ENCODE data around the gene AMPD1.

AMPD1 gene

DNA sequence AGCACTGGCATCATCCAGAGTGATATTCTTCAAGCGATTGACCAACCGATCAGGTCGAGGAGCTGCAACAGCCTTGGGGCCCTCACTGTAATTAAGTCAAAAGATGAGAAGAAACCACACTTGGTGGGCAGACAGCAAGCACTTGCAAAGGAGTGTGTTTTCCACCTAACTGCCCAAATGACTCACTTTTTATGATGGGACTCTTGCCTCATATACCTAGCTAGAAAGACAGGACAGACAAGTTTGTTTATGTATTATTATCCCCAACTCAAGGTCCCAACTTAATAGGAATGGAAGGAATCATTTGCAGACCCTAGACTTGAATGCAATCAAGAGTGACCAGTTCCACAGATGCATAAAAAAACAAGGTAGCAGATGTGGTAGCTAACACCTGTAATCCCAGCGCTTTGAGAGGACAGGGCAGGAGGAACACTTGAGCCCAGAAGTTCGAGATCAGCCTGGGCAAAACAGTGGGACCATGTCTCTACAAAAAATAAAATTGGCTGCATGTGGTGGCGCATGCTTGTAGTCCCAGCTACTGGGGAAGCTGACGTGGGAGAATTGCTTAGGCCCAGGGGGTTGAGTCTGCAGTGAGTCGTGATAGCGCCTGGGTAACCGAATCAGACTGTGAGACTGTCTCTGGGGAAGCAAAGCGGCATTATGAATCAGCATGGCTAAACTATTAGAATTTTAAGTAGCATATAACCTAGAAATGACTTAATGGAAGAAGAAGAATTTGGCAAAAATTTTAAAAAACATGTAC is 23.5 kb upstream of the AMPD1 start:
- TF ChIP-seq, protein P1, sequence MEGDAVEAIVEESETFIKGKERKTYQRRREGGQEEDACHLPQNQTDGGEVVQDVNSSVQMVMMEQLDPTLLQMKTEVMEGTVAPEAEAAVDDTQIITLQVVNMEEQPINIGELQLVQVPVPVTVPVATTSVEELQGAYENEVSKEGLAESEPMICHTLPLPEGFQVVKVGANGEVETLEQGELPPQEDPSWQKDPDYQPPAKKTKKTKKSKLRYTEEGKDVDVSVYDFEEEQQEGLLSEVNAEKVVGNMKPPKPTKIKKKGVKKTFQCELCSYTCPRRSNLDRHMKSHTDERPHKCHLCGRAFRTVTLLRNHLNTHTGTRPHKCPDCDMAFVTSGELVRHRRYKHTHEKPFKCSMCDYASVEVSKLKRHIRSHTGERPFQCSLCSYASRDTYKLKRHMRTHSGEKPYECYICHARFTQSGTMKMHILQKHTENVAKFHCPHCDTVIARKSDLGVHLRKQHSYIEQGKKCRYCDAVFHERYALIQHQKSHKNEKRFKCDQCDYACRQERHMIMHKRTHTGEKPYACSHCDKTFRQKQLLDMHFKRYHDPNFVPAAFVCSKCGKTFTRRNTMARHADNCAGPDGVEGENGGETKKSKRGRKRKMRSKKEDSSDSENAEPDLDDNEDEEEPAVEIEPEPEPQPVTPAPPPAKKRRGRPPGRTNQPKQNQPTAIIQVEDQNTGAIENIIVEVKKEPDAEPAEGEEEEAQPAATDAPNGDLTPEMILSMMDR (IDR thresholded peaks at IDR 0.05; ENCODE audit: low read depth, low read length), result no peak
- peak; percentile 56 for DNase-seq (ENCODE audit: low read depth)
- no peak overlapping the region for H3K4me3 ChIP-seq (ENCODE audit: low read depth, low read length)

DNA sequence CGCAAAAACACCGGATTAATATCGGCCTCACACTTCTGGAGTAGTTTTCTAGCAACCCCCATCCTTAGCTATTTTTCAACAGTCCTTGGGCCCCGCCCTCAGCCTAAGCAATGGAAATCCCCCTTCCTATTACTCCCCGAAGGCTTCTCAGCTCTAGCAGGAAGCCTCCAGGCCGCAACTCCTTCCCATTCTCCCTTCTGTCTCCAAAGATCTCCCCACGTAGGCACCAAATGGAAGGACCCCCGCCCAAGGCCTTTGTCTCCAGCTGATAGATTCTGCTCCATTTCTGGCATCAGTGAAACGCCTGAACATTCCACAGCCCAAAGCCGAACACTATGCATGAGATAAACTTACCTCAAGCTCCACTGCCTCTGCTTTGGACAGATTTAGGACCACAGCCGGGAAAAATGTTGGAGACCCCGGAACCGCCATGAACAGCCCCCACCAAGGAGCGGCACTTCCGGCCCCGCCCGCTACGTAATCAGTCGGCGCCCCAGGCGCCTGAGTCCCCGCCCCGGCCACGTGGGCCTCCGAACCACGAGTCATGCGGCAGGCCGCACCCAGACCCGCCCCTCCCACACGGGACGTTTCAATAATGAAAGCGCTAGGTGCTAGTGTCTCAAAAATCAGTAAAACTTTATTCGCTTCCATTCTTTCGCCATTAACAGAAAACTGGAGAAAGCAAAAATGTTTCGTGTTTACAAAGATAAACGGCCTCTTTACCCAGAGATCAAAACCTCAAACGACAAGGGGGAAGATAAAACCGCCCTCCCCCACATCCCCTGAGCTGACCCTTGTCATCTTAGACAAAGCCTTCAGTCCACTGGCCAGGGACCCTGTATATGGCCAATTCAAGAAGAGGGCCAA is 21.2 kb upstream of the AMPD1 start, which contains the start of gene NRAS:
TSS of gene NRAS (minus strand) at position 468 of the 867 bp plus-strand sequence. CDS start 611 bp downstream, outside the sequence.
- peak; percentile 100 for TF ChIP-seq MYC (IDR thresholded peaks at IDR 0.05; ENCODE audit: low read depth, low read length)
- peak; percentile 59 for TF ChIP-seq POLR2A (IDR thresholded peaks at IDR 0.05; ENCODE audit: extremely low read depth, insufficient read length)
- TF ChIP-seq, protein P2, sequence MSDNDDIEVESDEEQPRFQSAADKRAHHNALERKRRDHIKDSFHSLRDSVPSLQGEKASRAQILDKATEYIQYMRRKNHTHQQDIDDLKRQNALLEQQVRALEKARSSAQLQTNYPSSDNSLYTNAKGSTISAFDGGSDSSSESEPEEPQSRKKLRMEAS (IDR thresholded peaks at IDR 0.05; ENCODE audit: low read depth, low read length), result peak; percentile 99
- TF ChIP-seq, protein P1 (IDR thresholded peaks at IDR 0.05; ENCODE audit: low read depth, low read length), result no peak
- peak; percentile 92 for DNase-seq (ENCODE audit: low read depth)
- peak within 1 kb of the TSS; percentile 94 for H3K4me3 ChIP-seq (ENCODE audit: low read depth, low read length)

DNA sequence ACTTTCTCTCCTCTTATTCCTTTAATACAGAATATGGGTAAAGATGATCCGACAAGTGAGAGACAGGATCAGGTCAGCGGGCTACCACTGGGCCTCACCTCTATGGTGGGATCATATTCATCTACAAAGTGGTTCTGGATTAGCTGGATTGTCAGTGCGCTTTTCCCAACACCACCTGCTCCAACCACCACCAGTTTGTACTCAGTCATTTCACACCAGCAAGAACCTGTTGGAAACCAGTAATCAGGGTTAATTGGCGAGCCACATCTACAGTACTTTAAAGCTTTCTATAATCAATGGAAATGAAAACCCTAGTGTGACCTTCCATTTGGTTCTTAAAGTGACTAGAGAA is 20.6 kb upstream of the AMPD1 start:
- no peak for DNase-seq (ENCODE audit: low read depth)
- peak overlapping the region; percentile 94 for H3K4me3 ChIP-seq (ENCODE audit: low read depth, low read length)
- TF ChIP-seq MYC (IDR thresholded peaks at IDR 0.05; ENCODE audit: low read depth, low read length) (no peak), POLR2A (IDR thresholded peaks at IDR 0.05; ENCODE audit: extremely low read depth, insufficient read length) (no peak)
- TF ChIP-seq, protein P2 (IDR thresholded peaks at IDR 0.05; ENCODE audit: low read depth, low read length), result no peak
- TF ChIP-seq, protein P1 (IDR thresholded peaks at IDR 0.05; ENCODE audit: low read depth, low read length), result no peak

DNA sequence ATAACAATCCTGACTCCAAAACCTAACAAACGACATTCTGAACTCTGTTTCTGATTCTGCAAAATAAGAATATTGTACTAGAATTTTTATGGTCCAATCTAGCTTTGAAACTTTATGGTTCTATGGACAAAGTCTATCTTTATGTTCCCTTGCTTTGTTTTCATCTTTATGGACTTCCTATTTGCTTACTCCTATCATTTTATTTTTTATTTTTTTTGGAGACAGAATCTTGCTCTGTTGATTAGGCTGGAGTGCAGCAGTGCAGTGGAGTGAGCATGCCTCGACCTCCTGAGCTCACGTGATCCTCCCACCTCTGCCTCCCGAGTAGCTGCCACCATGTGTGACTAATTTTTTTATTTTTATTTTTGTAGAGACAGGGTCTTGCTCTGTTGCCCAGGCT is 17.6 kb upstream of the AMPD1 start:
- DNase-seq (ENCODE audit: low read depth), result no peak
- TF ChIP-seq MYC (IDR thresholded peaks at IDR 0.05; ENCODE audit: low read depth, low read length), result no peak
- TF ChIP-seq, protein P2 (IDR thresholded peaks at IDR 0.05; ENCODE audit: low read depth, low read length), result no peak
- TF ChIP-seq, protein P1 (IDR thresholded peaks at IDR 0.05; ENCODE audit: low read depth, low read length), result no peak
- TF ChIP-seq POLR2A (IDR thresholded peaks at IDR 0.05; ENCODE audit: extremely low read depth, insufficient read length), result no peak

DNA sequence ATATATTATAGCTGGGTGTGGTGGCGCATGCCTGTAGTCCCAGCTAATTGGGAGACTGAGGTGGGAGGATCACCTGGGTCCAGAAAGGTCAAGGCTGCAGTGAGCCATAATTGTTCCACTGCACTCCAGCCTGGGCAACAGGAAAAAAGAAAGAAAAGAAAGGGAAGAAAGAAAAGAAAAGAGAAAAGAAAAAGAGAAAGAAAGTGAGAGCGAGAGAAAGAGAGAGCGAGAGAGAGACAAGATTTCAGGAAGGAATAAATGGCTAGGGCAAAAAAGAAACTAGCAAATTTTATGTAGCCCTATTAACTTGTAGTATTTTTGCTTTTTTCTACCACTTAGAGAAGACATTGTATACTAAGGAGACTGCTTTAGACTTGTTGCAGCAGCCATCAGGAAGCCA is 15.0 kb upstream of the AMPD1 start:
- no peak overlapping the region for H3K4me3 ChIP-seq (ENCODE audit: low read depth, low read length)
- DNase-seq (ENCODE audit: low read depth), result no peak
- TF ChIP-seq, protein P1 (IDR thresholded peaks at IDR 0.05; ENCODE audit: low read depth, low read length), result no peak
- TF ChIP-seq MYC (IDR thresholded peaks at IDR 0.05; ENCODE audit: low read depth, low read length) (no peak), POLR2A (IDR thresholded peaks at IDR 0.05; ENCODE audit: extremely low read depth, insufficient read length) (no peak)
- TF ChIP-seq, protein P2 (IDR thresholded peaks at IDR 0.05; ENCODE audit: low read depth, low read length), result no peak

More for the DNA sequence above, 17.6 kb upstream of the AMPD1 start:
- H3K4me3 ChIP-seq (ENCODE audit: low read depth, low read length), result no peak overlapping the region
